NB4 (cell line): Measurements from ENCODE around the gene USP48.

Experiments
- POLR2A ChIP-seq: IDR thresholded peaks from 2 replicates; pipeline ENCODE4 v1.6.1; 2011; ENCODE audit warnings: mild to moderate bottlenecking; ENCODE audit not compliant: insufficient read length; ENCODE audit errors: extremely low read depth
- TF ChIP-seq, protein P1 (sequence below): IDR thresholded peaks from one replicate; pipeline ENCODE4 v1.5.1; 2012; ENCODE audit warnings: low read depth, low read length

DNA sequence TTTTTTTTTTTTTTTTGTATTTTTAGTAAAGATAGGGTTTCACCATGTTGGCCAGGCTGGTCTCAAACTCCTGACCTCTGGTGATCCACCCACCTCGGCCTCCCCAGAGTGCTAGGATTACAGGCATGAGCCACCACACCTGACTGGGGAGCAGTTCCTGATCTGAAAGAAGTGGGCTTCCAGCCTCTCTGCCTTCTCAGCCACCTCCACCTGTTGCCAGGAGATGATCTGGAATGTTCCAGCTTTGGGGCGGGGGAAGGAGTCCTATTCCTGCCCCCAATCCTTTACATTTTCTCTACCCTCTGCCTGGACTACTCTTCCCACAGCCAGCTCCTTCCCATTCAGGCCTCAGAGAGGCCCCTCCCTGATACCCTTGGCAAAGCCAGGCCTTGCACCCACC lies 141.9 kb downstream of the USP48 start:
- TF ChIP-seq, protein P1, sequence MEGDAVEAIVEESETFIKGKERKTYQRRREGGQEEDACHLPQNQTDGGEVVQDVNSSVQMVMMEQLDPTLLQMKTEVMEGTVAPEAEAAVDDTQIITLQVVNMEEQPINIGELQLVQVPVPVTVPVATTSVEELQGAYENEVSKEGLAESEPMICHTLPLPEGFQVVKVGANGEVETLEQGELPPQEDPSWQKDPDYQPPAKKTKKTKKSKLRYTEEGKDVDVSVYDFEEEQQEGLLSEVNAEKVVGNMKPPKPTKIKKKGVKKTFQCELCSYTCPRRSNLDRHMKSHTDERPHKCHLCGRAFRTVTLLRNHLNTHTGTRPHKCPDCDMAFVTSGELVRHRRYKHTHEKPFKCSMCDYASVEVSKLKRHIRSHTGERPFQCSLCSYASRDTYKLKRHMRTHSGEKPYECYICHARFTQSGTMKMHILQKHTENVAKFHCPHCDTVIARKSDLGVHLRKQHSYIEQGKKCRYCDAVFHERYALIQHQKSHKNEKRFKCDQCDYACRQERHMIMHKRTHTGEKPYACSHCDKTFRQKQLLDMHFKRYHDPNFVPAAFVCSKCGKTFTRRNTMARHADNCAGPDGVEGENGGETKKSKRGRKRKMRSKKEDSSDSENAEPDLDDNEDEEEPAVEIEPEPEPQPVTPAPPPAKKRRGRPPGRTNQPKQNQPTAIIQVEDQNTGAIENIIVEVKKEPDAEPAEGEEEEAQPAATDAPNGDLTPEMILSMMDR, result no peak
- TF ChIP-seq POLR2A, result no peak
